ENCODE results near the gene RHCG. TPM values are rescaled to one million over a fixed set of nuclear protein-coding genes. Genes with fewer than 3 reads are reported as not detected.

The RHCG gene
- total RNA-seq, 1 donor from 2014 or later = 4.1 TPM

- no peak for DNase-seq (ENCODE audit: low spot score in 2 of 2)
- no peak for FAIRE-seq
These were observed 9.8 kb upstream of the RHCG start for GRCh38 chr15:89506026-89506686.

- DNase-seq (ENCODE audit: low spot score in 2 of 2) = no peak
- no peak for FAIRE-seq
These were observed 7.8 kb upstream of the RHCG start for GRCh38 chr15:89504166-89504565.

GRCh38 chr15:89502867-89503595 lies 6.6 kb upstream of the RHCG start:
- FAIRE-seq = no peak
- DNase-seq (ENCODE audit: low spot score in 2 of 2) = no peak

- DNase-seq (ENCODE audit: low spot score in 2 of 2) = no peak
- FAIRE-seq = no peak
These were observed 5.3 kb upstream of the RHCG start for GRCh38 chr15:89501646-89502045.

GRCh38 chr15:89500397-89501270 lies 4.3 kb upstream of the RHCG start:
- FAIRE-seq (no peak), DNase-seq (ENCODE audit: low spot score in 2 of 2) (no peak)

GRCh38 chr15:89499156-89499555 lies 2.8 kb upstream of the RHCG start:
- DNase-seq (ENCODE audit: low spot score in 2 of 2) (no peak), FAIRE-seq (no peak)

GRCh38 chr15:89498574-89498906 lies 2.2 kb upstream of the RHCG start:
- no peak for DNase-seq (ENCODE audit: low spot score in 2 of 2)
- no peak for FAIRE-seq

- no peak for FAIRE-seq
- DNase-seq (ENCODE audit: low spot score in 2 of 2) = no peak
These were observed 848 bp upstream of the RHCG start for GRCh38 chr15:89497231-89497630.

- no peak for DNase-seq (ENCODE audit: low spot score in 2 of 2)
- no peak for FAIRE-seq
These were observed 691 bp downstream of the RHCG start for GRCh38 chr15:89495638-89496145.

- no peak for FAIRE-seq
- DNase-seq (ENCODE audit: low spot score in 2 of 2) = no peak
These were observed 1.3 kb downstream of the RHCG start for GRCh38 chr15:89494941-89495637.

GRCh38 chr15:89494031-89494430 lies 2.4 kb downstream of the RHCG start:
- DNase-seq (ENCODE audit: low spot score in 2 of 2) = no peak
- no peak for FAIRE-seq

GRCh38 chr15:89492934-89493631 lies 3.3 kb downstream of the RHCG start:
- FAIRE-seq = no peak
- no peak for DNase-seq (ENCODE audit: low spot score in 2 of 2)

- no peak for FAIRE-seq
- no peak for DNase-seq (ENCODE audit: low spot score in 2 of 2)
These were observed 4.2 kb downstream of the RHCG start for GRCh38 chr15:89492111-89492641.

- no peak for FAIRE-seq
- no peak for DNase-seq (ENCODE audit: low spot score in 2 of 2)
These were observed 5.5 kb downstream of the RHCG start for GRCh38 chr15:89490814-89491315.

GRCh38 chr15:89490081-89490813 lies 6.1 kb downstream of the RHCG start:
- FAIRE-seq (no peak), DNase-seq (ENCODE audit: low spot score in 2 of 2) (peak in 1 of 2 donors; percentile 34)

- DNase-seq (ENCODE audit: low spot score in 2 of 2) = no peak
- no peak for FAIRE-seq
These were observed 7.0 kb downstream of the RHCG start for GRCh38 chr15:89489376-89489775.

GRCh38 chr15:89487791-89488190 lies 8.6 kb downstream of the RHCG start:
- DNase-seq (ENCODE audit: low spot score in 2 of 2) (no peak), FAIRE-seq (no peak)

- peak in 1 of 2 donors; percentile 33 for DNase-seq (ENCODE audit: low spot score in 2 of 2)
- no peak for FAIRE-seq
These were observed 9.7 kb downstream of the RHCG start for GRCh38 chr15:89486726-89487050.

- FAIRE-seq (no peak), DNase-seq (ENCODE audit: low spot score in 2 of 2) (no peak)
These were observed 13.3 kb downstream of the RHCG start for GRCh38 chr15:89483079-89483478.
